ENCODE results near the gene CHCHD6.

CHCHD6 gene

GRCh38 chr3:126713199-126713598 lies 9.2 kb downstream of the CHCHD6 start:
- Histone ChIP-seq H3K9me3 (replicated peaks in 1 of 2; ENCODE audit: control insufficient read depth in 2 of 2, insufficient read depth in 1 of 2, low read depth in 1 of 2, low read length in 2 of 2) (no peaks in the 10 kb centered on the region), H3K14ac (ENCODE audit: low read length) (no peak overlapping the region), H2AK5ac (ENCODE audit: low read depth, low read length) (no peak overlapping the region), H3K79me1 (ENCODE audit: low read depth, low read length) (peaks cover 5% of the 10 kb centered on the region), H3K18ac (ENCODE audit: low read length) (no peak overlapping the region), H2BK120ac (ENCODE audit: low read depth, low read length) (no peak overlapping the region), H3K23ac (ENCODE audit: low read depth, low read length, poor library complexity) (no peak overlapping the region), H4K8ac (ENCODE audit: low read depth, low read length) (no peak overlapping the region), H4K91ac (ENCODE audit: low read depth, low read length, poor library complexity) (no peak overlapping the region), H3K4me3 (ENCODE audit: low read length in 2 of 2) (no peak overlapping the region), H3K36me3 (replicated peaks in 1 of 2; ENCODE audit: control insufficient read depth in 2 of 2, insufficient read depth in 2 of 2, low read length in 2 of 2) (peaks cover 0 to 1% of the 10 kb centered on the region in 2 donors), H3K27me3 (ENCODE audit: control insufficient read depth in 3 of 3, insufficient read depth in 3 of 3, low read depth in 1 of 3, low read length in 3 of 3) (no peaks in the 10 kb centered on the region), H3K4me1 (ENCODE audit: control insufficient read depth in 2 of 2, insufficient read depth in 1 of 2, low read depth in 1 of 2, low read length in 2 of 2) (peaks cover 0 to 6% of the 10 kb centered on the region in 2 donors), H2BK15ac (ENCODE audit: low read length) (no peak overlapping the region), H3K4me2 (ENCODE audit: insufficient read depth, low read length, poor library complexity, severe bottlenecking) (no peak overlapping the region), H2BK12ac (ENCODE audit: low read length) (no peak overlapping the region), H3K27ac (replicated peaks; ENCODE audit: low read length) (no peak overlapping the region), H2AFZ (ENCODE audit: low read length) (no peak overlapping the region), H3K9ac (ENCODE audit: low read depth, low read length, poor library complexity) (no peak overlapping the region), H2BK5ac (ENCODE audit: low read length) (no peak overlapping the region), H3K4ac (ENCODE audit: low read length) (no peak overlapping the region)
- no CpG with 5 or more reads among the region's 7 CpGs for WGBS, 2 donors (ENCODE audit: extremely low coverage in 2 of 2, insufficient read length in 2 of 2, insufficient replicate concordance in 1 of 2)
- no peak for DNase-seq (ENCODE audit: low spot score)

GRCh38 chr3:126714276-126714900 lies 10.3 kb downstream of the CHCHD6 start:
- Histone ChIP-seq H2BK12ac (ENCODE audit: low read length) (no peak overlapping the region), H4K8ac (ENCODE audit: low read depth, low read length) (no peak overlapping the region), H3K27me3 (ENCODE audit: control insufficient read depth in 3 of 3, insufficient read depth in 3 of 3, low read depth in 1 of 3, low read length in 3 of 3) (no peaks in the 10 kb centered on the region), H3K27ac (replicated peaks; ENCODE audit: low read length) (no peak overlapping the region), H3K79me1 (ENCODE audit: low read depth, low read length) (peaks cover 5% of the 10 kb centered on the region), H4K91ac (ENCODE audit: low read depth, low read length, poor library complexity) (no peak overlapping the region), H2AFZ (ENCODE audit: low read length) (no peak overlapping the region), H3K9ac (ENCODE audit: low read depth, low read length, poor library complexity) (no peak overlapping the region), H2BK120ac (ENCODE audit: low read depth, low read length) (no peak overlapping the region), H3K18ac (ENCODE audit: low read length) (no peak overlapping the region), H2BK15ac (ENCODE audit: low read length) (no peak overlapping the region), H3K14ac (ENCODE audit: low read length) (no peak overlapping the region), H3K4ac (ENCODE audit: low read length) (no peak overlapping the region), H3K36me3 (replicated peaks in 1 of 2; ENCODE audit: control insufficient read depth in 2 of 2, insufficient read depth in 2 of 2, low read length in 2 of 2) (no peaks in the 10 kb centered on the region), H3K4me1 (ENCODE audit: control insufficient read depth in 2 of 2, insufficient read depth in 1 of 2, low read depth in 1 of 2, low read length in 2 of 2) (peaks cover 2 to 6% of the 10 kb centered on the region in 2 donors), H2AK5ac (ENCODE audit: low read depth, low read length) (no peak overlapping the region), H3K4me3 (ENCODE audit: low read length in 2 of 2) (no peak overlapping the region), H3K9me3 (replicated peaks in 1 of 2; ENCODE audit: control insufficient read depth in 2 of 2, insufficient read depth in 1 of 2, low read depth in 1 of 2, low read length in 2 of 2) (no peaks in the 10 kb centered on the region), H2BK5ac (ENCODE audit: low read length) (peak overlapping the region; percentile 9), H3K4me2 (ENCODE audit: insufficient read depth, low read length, poor library complexity, severe bottlenecking) (no peak overlapping the region), H3K23ac (ENCODE audit: low read depth, low read length, poor library complexity) (no peak overlapping the region)
- DNase-seq (ENCODE audit: low spot score) = no peak
- WGBS, 2 donors (ENCODE audit: extremely low coverage in 2 of 2, insufficient read length in 2 of 2, insufficient replicate concordance in 1 of 2) = no CpG with 5 or more reads among the region's 14 CpGs

- no CpG with 5 or more reads among the region's 6 CpGs for WGBS, 2 donors (ENCODE audit: extremely low coverage in 2 of 2, insufficient read length in 2 of 2, insufficient replicate concordance in 1 of 2)
Observed at GRCh38 chr3:126714921-126715320, 10.9 kb downstream of the CHCHD6 start.

GRCh38 chr3:126715432-126715831 lies 11.4 kb downstream of the CHCHD6 start:
- Histone ChIP-seq H3K14ac (ENCODE audit: low read length) (no peak overlapping the region), H3K23ac (ENCODE audit: low read depth, low read length, poor library complexity) (no peak overlapping the region), H3K36me3 (replicated peaks in 1 of 2; ENCODE audit: control insufficient read depth in 2 of 2, insufficient read depth in 2 of 2, low read length in 2 of 2) (no peaks in the 10 kb centered on the region), H3K9ac (ENCODE audit: low read depth, low read length, poor library complexity) (no peak overlapping the region), H2BK15ac (ENCODE audit: low read length) (no peak overlapping the region), H2AFZ (ENCODE audit: low read length) (no peak overlapping the region), H3K4me1 (ENCODE audit: control insufficient read depth in 2 of 2, insufficient read depth in 1 of 2, low read depth in 1 of 2, low read length in 2 of 2) (peaks cover 2 to 6% of the 10 kb centered on the region in 2 donors), H3K4me2 (ENCODE audit: insufficient read depth, low read length, poor library complexity, severe bottlenecking) (no peak overlapping the region), H3K18ac (ENCODE audit: low read length) (no peak overlapping the region), H2BK120ac (ENCODE audit: low read depth, low read length) (no peak overlapping the region), H3K4ac (ENCODE audit: low read length) (no peak overlapping the region), H3K27ac (replicated peaks; ENCODE audit: low read length) (no peak overlapping the region), H3K4me3 (ENCODE audit: low read length in 2 of 2) (no peak overlapping the region), H3K79me1 (ENCODE audit: low read depth, low read length) (peaks cover 5% of the 10 kb centered on the region), H3K27me3 (ENCODE audit: control insufficient read depth in 3 of 3, insufficient read depth in 3 of 3, low read depth in 1 of 3, low read length in 3 of 3) (no peaks in the 10 kb centered on the region), H4K91ac (ENCODE audit: low read depth, low read length, poor library complexity) (no peak overlapping the region), H4K8ac (ENCODE audit: low read depth, low read length) (no peak overlapping the region), H3K9me3 (replicated peaks in 1 of 2; ENCODE audit: control insufficient read depth in 2 of 2, insufficient read depth in 1 of 2, low read depth in 1 of 2, low read length in 2 of 2) (no peaks in the 10 kb centered on the region), H2BK12ac (ENCODE audit: low read length) (no peak overlapping the region), H2AK5ac (ENCODE audit: low read depth, low read length) (no peak overlapping the region), H2BK5ac (ENCODE audit: low read length) (no peak overlapping the region)
- no peak for DNase-seq (ENCODE audit: low spot score)
- no CpG with 5 or more reads among the region's 1 CpG for WGBS, 2 donors (ENCODE audit: extremely low coverage in 2 of 2, insufficient read length in 2 of 2, insufficient replicate concordance in 1 of 2)

More at GRCh38 chr3:126714921-126715320, 10.9 kb downstream of the CHCHD6 start:
- Histone ChIP-seq H2BK5ac (ENCODE audit: low read length) (no peak overlapping the region), H3K4ac (ENCODE audit: low read length) (no peak overlapping the region), H3K4me2 (ENCODE audit: insufficient read depth, low read length, poor library complexity, severe bottlenecking) (no peak overlapping the region), H3K27me3 (ENCODE audit: control insufficient read depth in 3 of 3, insufficient read depth in 3 of 3, low read depth in 1 of 3, low read length in 3 of 3) (no peaks in the 10 kb centered on the region), H3K4me1 (ENCODE audit: control insufficient read depth in 2 of 2, insufficient read depth in 1 of 2, low read depth in 1 of 2, low read length in 2 of 2) (peaks cover 2 to 6% of the 10 kb centered on the region in 2 donors), H2BK120ac (ENCODE audit: low read depth, low read length) (no peak overlapping the region), H3K27ac (replicated peaks; ENCODE audit: low read length) (no peak overlapping the region), H3K36me3 (replicated peaks in 1 of 2; ENCODE audit: control insufficient read depth in 2 of 2, insufficient read depth in 2 of 2, low read length in 2 of 2) (no peaks in the 10 kb centered on the region), H4K91ac (ENCODE audit: low read depth, low read length, poor library complexity) (no peak overlapping the region), H2AFZ (ENCODE audit: low read length) (no peak overlapping the region), H3K9ac (ENCODE audit: low read depth, low read length, poor library complexity) (no peak overlapping the region), H3K79me1 (ENCODE audit: low read depth, low read length) (peaks cover 5% of the 10 kb centered on the region), H4K8ac (ENCODE audit: low read depth, low read length) (no peak overlapping the region), H3K23ac (ENCODE audit: low read depth, low read length, poor library complexity) (no peak overlapping the region), H2BK12ac (ENCODE audit: low read length) (no peak overlapping the region), H3K9me3 (replicated peaks in 1 of 2; ENCODE audit: control insufficient read depth in 2 of 2, insufficient read depth in 1 of 2, low read depth in 1 of 2, low read length in 2 of 2) (no peaks in the 10 kb centered on the region), H2BK15ac (ENCODE audit: low read length) (no peak overlapping the region), H3K4me3 (ENCODE audit: low read length in 2 of 2) (no peak overlapping the region), H3K18ac (ENCODE audit: low read length) (peak overlapping the region; percentile 15), H2AK5ac (ENCODE audit: low read depth, low read length) (no peak overlapping the region), H3K14ac (ENCODE audit: low read length) (no peak overlapping the region)
- DNase-seq (ENCODE audit: low spot score) = no peak
